GM18498 (cell line): ENCODE results near the gene ABCA2.

Experiments
- ATAC-seq: cut with Tn5 transposase; IDR thresholded peaks from one replicate; pipeline ENCODE4 v1.9.1; 2021; ENCODE audit warnings: mild to moderate bottlenecking, moderate library complexity; ENCODE audit not compliant: unreplicated experiment

Gene ABCA2

GRCh38 chr9:137027369-137028262, at the start of gene ABCA2:
Gene ABCA2 (minus strand): TSS chr9:137028237. CDS start chr9:137028140, 97 bp downstream.
- no peak for ATAC-seq

- peak; percentile 51 for ATAC-seq
Observed at GRCh38 chr9:137077010-137077747, 49.1 kb upstream of the ABCA2 start, which contains the start of gene UAP1L1. Gene UAP1L1 (plus strand): TSS chr9:137077517. CDS start chr9:137077533, 16 bp downstream.

- ATAC-seq: no peak
Observed at GRCh38 chr9:137076636-137077009, 48.6 kb upstream of the ABCA2 start.

GRCh38 chr9:137075275-137075775, 47.3 kb upstream of the ABCA2 start:
- ATAC-seq: no peak

- no peak for ATAC-seq
Observed at GRCh38 chr9:137074657-137075274, 46.7 kb upstream of the ABCA2 start.

- ATAC-seq: no peak
Observed at GRCh38 chr9:137073992-137074399, 46.0 kb upstream of the ABCA2 start.

GRCh38 chr9:137071282-137071681, 43.2 kb upstream of the ABCA2 start:
- no peak for ATAC-seq

GRCh38 chr9:137070906-137071275, 42.9 kb upstream of the ABCA2 start:
- no peak for ATAC-seq

- peak; percentile 70 for ATAC-seq
Observed at GRCh38 chr9:137070201-137070905, 42.3 kb upstream of the ABCA2 start, which contains the start of gene SAPCD2. Gene SAPCD2 (minus strand): TSS chr9:137070557. CDS start chr9:137070460, 97 bp downstream.

- ATAC-seq: no peak
Observed at GRCh38 chr9:137069508-137070091, 41.6 kb upstream of the ABCA2 start.

GRCh38 chr9:137068539-137069507, 40.8 kb upstream of the ABCA2 start:
- no peak for ATAC-seq

GRCh38 chr9:137067860-137068538, 40.0 kb upstream of the ABCA2 start:
- peak; percentile 45 for ATAC-seq

GRCh38 chr9:137066096-137066861, 38.2 kb upstream of the ABCA2 start:
- ATAC-seq: no peak

- no peak for ATAC-seq
Observed at GRCh38 chr9:137065336-137065967, 37.4 kb upstream of the ABCA2 start.

GRCh38 chr9:137064880-137065164, 36.8 kb upstream of the ABCA2 start:
- no peak for ATAC-seq

GRCh38 chr9:137064027-137064879, 36.2 kb upstream of the ABCA2 start:
- ATAC-seq: no peak
